SU-DHL-6 (cell line): ENCODE data around the gene SPOCK3.

Source experiments
- CTCF ChIP-seq: fragments of 200-600 bp; sonication (generic); IDR thresholded peaks from one replicate; pipeline ENCODE4 v1.5.1; 2017; ENCODE audit warnings: antibody characterized with exemption, mild to moderate bottlenecking, low read length, moderate library complexity; ENCODE audit not compliant: insufficient read depth, poor library complexity, severe bottlenecking
- EZH2phosphoT487 ChIP-seq: fragments of 200-600 bp; sonication (generic), shearing (Covaris generic); conservative IDR thresholded peaks from 2 replicates; pipeline ENCODE4 v1.6.1; 2018; ENCODE audit warnings: mild to moderate bottlenecking, antibody characterized with exemption, low read length, moderate library complexity, mixed read lengths

- TF ChIP-seq CTCF (no peak), EZH2phosphoT487 (no peak)
Observed at GRCh38 chr4:167239627-167240026, 5.3 kb upstream of the SPOCK3 start.
